ENCODE measurements around the gene INPP5D. TPM values are rescaled to one million over a fixed set of nuclear protein-coding genes. Genes with fewer than 3 reads are reported as not detected.
"Not testable (repeated sequence)": the region's sequence is repeated elsewhere in the genome, so short reads cannot be mapped to it uniquely, and the experiment has no call there.

The INPP5D gene
- total and polyA plus RNA-seq, 2 donors (not counting 1 experiment from before 2014, with no cell fraction given), result 152 to 444 TPM

DNA sequence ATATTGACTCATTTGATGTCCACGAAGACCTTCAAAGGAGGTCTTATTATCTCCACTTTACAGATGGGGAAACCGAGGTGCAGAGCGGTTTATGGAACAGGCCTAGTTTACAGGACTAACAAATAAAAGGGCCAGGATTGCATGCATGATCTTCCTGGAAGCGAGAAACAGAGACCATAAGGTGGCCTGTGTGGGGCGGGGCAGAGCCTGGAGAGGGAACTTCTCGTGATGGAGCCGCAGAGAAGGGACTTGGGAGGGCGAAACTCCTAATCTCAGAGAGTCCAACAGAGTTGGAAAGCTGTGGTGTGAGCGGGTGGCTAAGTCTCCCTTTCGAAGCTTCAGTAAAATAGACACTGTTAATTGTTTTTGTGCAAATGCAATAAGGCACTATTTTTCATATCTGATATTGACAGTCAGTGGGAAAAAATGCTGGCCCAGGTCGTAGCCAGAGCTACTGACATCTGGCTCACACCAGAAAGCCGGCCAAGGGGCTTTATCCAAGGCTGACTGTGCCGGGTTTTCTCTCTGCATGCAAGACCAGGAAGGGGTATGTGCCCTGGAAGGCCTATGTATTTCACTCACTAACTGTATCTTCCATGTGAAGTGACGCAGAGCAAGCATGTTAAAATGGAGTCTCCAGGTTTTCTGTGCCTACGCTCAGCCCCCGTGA lies 4.5 kb downstream of the INPP5D start:
- H3K4me3 ChIP-seq (ENCODE audit: control extremely low read depth in 1 of 5, extremely low read depth in 1 of 5, insufficient read depth in 1 of 5, low read depth in 2 of 5, low read length in 4 of 5), result peak overlapping the region in 2 of 5 experiments; percentile 94 to 99
- H3K27me3 Mint-ChIP-seq, result no peaks in the 10 kb centered on the region
- H3K4me1 ChIP-seq (ENCODE audit: control insufficient read depth in 2 of 2, insufficient read depth in 2 of 2, low read length in 2 of 2), result peaks cover 57 to 80% of the 10 kb centered on the region in 2 donors
- CTCF ChIA-PET, result interaction anchor here (0.6 to 4.7 kb wide), 11 partner anchors 11 to 187 kb away, joined by 3 to 20 read pairs (median 5); partner anchors contain the start of gene ATG16L1
- H3K27ac ChIP-seq (ENCODE audit: low read length in 2 of 2), result peak overlapping the region in 1 of 2 donors; percentile 68
- TF ChIP-seq, protein P1, sequence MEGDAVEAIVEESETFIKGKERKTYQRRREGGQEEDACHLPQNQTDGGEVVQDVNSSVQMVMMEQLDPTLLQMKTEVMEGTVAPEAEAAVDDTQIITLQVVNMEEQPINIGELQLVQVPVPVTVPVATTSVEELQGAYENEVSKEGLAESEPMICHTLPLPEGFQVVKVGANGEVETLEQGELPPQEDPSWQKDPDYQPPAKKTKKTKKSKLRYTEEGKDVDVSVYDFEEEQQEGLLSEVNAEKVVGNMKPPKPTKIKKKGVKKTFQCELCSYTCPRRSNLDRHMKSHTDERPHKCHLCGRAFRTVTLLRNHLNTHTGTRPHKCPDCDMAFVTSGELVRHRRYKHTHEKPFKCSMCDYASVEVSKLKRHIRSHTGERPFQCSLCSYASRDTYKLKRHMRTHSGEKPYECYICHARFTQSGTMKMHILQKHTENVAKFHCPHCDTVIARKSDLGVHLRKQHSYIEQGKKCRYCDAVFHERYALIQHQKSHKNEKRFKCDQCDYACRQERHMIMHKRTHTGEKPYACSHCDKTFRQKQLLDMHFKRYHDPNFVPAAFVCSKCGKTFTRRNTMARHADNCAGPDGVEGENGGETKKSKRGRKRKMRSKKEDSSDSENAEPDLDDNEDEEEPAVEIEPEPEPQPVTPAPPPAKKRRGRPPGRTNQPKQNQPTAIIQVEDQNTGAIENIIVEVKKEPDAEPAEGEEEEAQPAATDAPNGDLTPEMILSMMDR (IDR thresholded peaks at IDR 0.05), result no peak
- no peak for TF ChIP-seq EZH2 (IDR thresholded peaks at IDR 0.05; ENCODE audit: borderline replicate concordance, insufficient read depth, low read depth, low read length, poor library complexity, severe bottlenecking)
- H4K20me1 ChIP-seq (ENCODE audit: control insufficient read depth, insufficient read depth, low read length, poor library complexity, severe bottlenecking), result peaks cover 77% of the 10 kb centered on the region
- H3K4me2 ChIP-seq (replicated peaks; ENCODE audit: low read depth, low read length, poor library complexity, severe bottlenecking), result peak overlapping the region; percentile 80
- WGBS (ENCODE audit: insufficient coverage), result 78% methylated on average over 13 of the region's 16 CpGs
- H2AFZ ChIP-seq (ENCODE audit: insufficient read depth, low read depth, low read length, poor library complexity, severe bottlenecking), result no peak overlapping the region
- no peaks in the 10 kb centered on the region for H3K27me3 ChIP-seq (replicated peaks in 1 of 4; ENCODE audit: control extremely low read depth in 1 of 4, control insufficient read depth in 3 of 4, insufficient read depth in 4 of 4, low read length in 3 of 4)
- intact Hi-C loops (cut with micrococcal nuclease), result loop anchor here (5.0 kb wide), 2 partner anchors 268 to 367 kb away; partner anchors contain the start of gene GIGYF2
- H3K9me3 Mint-ChIP-seq (ENCODE audit: insufficient read depth), result no peaks in the 10 kb centered on the region
- POLR2A ChIA-PET, result interaction anchor here (0.7 to 2.7 kb wide), 4 partner anchors 13 to 38 kb away, joined by 3 to 20 read pairs (median 6); no protein-coding TSS in a partner anchor
- H3K36me3 ChIP-seq (replicated peaks in 1 of 2; ENCODE audit: control extremely low read depth in 1 of 2, control insufficient read depth in 1 of 2, extremely low read depth in 1 of 2, insufficient read depth in 2 of 2, low read length in 1 of 2), result peaks cover 2 to 55% of the 10 kb centered on the region in 2 experiments
- peaks cover 0 to 3% (median 0%) of the 10 kb centered on the region in 3 donors for H3K9me3 ChIP-seq (ENCODE audit: control extremely low read depth in 1 of 3, control insufficient read depth in 2 of 3, insufficient read depth in 1 of 3, low read length in 2 of 3)
- ATAC-seq (ENCODE audit: low read depth) (no peak), DNase-seq (no peak)
- H3K79me2 ChIP-seq (ENCODE audit: control insufficient read depth, insufficient read depth, low read length), result peaks cover 95% of the 10 kb centered on the region
- H3K27ac Mint-ChIP-seq, result peak overlapping the region; percentile 23
- no peak overlapping the region for H3K9ac ChIP-seq (ENCODE audit: low read length)
- peaks cover 69% of the 10 kb centered on the region for H3K4me1 Mint-ChIP-seq
- H3K4me3 Mint-ChIP-seq, result peak overlapping the region; percentile 76

GRCh38 chr2:233065200-233065589 lies 5.1 kb downstream of the INPP5D start:
- DNase-seq; H3K9me3 ChIP-seq (ENCODE audit: control extremely low read depth in 1 of 3, control insufficient read depth in 2 of 3, insufficient read depth in 1 of 3, low read length in 2 of 3); H2AFZ ChIP-seq (ENCODE audit: insufficient read depth, low read depth, low read length, poor library complexity, severe bottlenecking); H3K4me3 ChIP-seq (ENCODE audit: control extremely low read depth in 1 of 5, extremely low read depth in 1 of 5, insufficient read depth in 1 of 5, low read depth in 2 of 5, low read length in 4 of 5); intact Hi-C loops (cut with micrococcal nuclease); H3K27ac ChIP-seq (ENCODE audit: low read length in 2 of 2); H3K27me3 ChIP-seq (replicated peaks in 1 of 4; ENCODE audit: control extremely low read depth in 1 of 4, control insufficient read depth in 3 of 4, insufficient read depth in 4 of 4, low read length in 3 of 4); ATAC-seq (ENCODE audit: low read depth); H3K9me3 Mint-ChIP-seq (ENCODE audit: insufficient read depth); H3K27me3 Mint-ChIP-seq; H3K9ac ChIP-seq (ENCODE audit: low read length): not testable (repeated sequence)
- H3K4me3 Mint-ChIP-seq, result peak overlapping the region; percentile 76
- Histone ChIP-seq H3K4me2 (replicated peaks; ENCODE audit: low read depth, low read length, poor library complexity, severe bottlenecking) (peak overlapping the region; percentile 80), H3K36me3 (replicated peaks in 1 of 2; ENCODE audit: control extremely low read depth in 1 of 2, control insufficient read depth in 1 of 2, extremely low read depth in 1 of 2, insufficient read depth in 2 of 2, low read length in 1 of 2) (peaks cover 4 to 55% of the 10 kb centered on the region in 2 experiments), H3K4me1 (ENCODE audit: control insufficient read depth in 2 of 2, insufficient read depth in 2 of 2, low read length in 2 of 2) (peaks cover 61 to 81% of the 10 kb centered on the region in 2 donors), H3K79me2 (ENCODE audit: control insufficient read depth, insufficient read depth, low read length) (peaks cover 97% of the 10 kb centered on the region), H4K20me1 (ENCODE audit: control insufficient read depth, insufficient read depth, low read length, poor library complexity, severe bottlenecking) (peaks cover 82% of the 10 kb centered on the region)
- ChIA-PET CTCF (interaction anchor here (0.9 to 4.7 kb wide), 4 partner anchors 11 to 35 kb away, joined by 5 to 20 read pairs (median 10); no protein-coding TSS in a partner anchor), POLR2A (interaction anchor here (0.7 to 2.7 kb wide), 3 partner anchors 10 to 16 kb away, joined by 4 to 20 read pairs (median 7); no protein-coding TSS in a partner anchor)
- peak overlapping the region; percentile 41 for H3K27ac Mint-ChIP-seq
- whole genome bisulfite sequencing (ENCODE audit: insufficient coverage), result 86% methylated on average over 1 of the region's 4 CpGs
- peaks cover 69% of the 10 kb centered on the region for H3K4me1 Mint-ChIP-seq
